NCI-H1694 treated with DMSO at 0.1 percent for 48 hours (cell line): ENCODE results near the gene GRAMD2A.

Experiments
- DNase-seq: peaks from one replicate; lab custom pipeline; 2025; lab: John Stamatoyannopoulos, UW

GRAMD2A gene

DNA sequence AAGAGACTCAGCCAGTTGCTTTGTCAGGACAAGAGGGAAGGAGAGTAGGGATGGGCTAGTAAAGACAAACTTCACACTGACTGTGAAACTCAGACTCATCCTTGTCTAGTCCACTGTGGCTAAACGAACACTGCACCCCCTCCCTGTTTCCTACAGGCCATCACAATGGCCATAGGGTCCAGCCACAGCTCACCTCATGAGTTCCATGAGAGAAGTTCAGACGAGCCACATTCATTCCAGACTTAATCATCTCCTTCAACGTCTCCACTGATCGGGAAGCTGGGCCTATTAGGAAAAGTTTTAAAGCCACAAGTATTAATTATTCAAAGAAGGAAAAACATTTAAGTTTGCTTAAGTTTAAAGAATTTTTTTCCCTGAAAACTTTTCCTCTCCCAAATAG is 19.6 kb upstream of the GRAMD2A start:
- no peak for DNase-seq

DNA sequence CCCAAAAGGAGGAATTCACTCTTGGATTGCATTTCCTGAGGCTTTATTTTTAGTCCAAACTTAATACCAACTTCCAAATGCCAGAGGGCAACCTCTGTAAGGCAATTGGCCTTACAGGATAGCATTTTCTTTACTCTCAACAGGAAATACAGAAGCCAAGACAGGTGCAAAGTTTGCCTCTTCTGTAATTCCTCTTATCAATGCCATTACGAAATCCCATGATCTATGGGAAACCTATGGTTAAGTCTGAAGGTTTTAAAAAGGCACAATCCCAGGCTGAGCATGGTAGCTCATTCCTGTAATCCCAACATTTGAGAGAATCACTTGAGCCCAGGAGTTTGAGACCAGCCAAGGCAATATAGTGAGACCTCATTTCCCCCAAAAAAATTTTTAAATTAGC is 18.5 kb upstream of the GRAMD2A start:
- DNase-seq, result no peak

DNA sequence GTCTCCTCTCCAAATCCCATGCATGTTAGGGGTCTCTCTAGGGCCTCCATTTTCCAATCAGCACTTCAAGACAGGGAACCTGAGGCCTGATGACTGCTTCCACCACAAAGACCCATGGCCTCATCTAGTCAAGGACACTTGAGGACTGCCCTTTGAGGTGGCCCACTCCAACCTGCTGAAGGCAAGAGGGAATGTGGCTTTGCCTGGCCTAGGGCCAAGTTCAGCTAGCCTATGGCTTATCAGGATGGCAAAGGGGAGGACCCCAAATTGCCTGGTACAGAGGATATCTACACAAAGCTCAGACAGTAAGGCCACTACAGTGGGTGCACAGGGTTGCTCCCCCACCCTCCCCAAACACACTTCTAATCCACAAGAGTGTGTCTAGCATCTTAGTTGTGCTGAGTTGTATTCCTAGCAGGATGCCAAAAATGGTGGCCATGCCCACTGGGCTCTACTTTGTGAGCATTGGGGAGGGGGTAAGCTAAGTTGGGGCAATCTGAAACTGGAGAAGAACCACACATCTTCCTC is 10.0 kb upstream of the GRAMD2A start:
- DNase-seq, result no peak

DNA sequence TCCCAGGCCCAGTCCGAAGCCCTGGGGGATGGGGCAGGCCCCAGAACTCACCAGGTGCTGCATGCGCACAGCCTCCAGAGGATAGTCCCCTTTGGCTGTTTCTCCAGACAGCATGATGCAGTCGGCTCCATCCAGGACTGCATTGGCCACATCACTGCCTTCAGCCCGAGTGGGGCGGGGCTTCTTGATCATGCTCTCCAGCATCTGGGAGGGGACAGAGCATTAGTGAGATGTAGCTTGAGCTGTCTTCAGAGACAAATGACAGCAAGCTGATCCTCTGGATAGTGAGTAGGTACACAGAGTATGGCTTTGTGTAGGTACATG is 9.1 kb upstream of the GRAMD2A start:
- no peak for DNase-seq

DNA sequence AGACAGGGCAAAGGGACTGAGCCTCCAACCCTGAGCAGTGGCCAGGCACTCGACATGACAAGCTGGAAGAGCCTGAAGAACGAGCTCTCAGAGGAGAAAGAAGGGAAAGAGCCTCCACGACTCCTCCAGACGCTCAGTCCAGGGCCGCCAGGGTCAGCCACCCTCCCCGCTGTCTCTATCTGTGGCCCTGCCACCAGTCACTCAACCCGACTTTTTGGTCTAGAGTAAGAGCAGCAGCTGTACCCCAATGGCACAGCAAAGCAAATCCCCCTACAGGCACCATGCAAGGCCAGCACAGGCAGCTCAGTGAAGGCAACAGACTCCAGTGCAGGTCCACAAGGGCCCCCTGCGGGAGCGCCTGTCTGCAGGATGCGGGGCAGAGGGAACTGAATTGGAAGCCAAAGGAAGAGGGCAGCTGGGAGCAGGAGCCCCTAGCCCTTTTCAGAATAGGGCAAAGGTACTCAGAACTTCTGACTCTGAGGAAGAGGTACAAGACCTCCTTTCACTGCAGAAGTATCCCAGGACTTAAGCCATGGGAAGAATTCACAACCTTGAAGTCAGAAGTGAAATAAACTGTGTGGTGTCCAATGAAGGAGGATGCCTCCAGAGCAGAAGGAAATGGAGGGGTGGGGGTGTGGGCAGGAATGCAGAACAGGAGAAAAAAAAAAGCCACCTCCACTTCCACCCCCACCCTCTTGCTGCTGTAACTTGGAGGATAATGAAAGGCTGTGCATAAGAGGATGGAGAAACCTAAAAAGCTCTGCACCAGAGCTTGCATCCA is 8.5 kb upstream of the GRAMD2A start:
- DNase-seq, result no peak

DNA sequence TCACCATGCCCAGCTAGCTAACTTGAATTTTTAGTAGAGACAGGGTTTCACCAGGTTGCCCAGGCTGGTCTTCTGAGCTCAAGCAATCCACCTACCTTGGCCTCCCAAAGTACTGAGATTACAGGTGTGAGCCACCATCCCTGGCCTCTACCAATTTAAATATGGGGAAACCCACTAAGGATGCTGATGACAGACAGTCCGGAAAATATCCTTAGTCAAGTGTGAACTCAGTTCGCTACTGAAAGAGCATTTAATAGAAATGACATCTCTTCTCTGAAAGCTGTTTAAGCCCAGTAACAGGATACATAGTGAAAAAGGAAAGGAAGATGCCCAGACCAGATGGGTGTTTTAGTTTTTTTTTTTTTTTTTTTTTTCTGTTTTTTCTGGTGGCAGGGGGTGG is 7.7 kb upstream of the GRAMD2A start:
- no peak for DNase-seq

DNA sequence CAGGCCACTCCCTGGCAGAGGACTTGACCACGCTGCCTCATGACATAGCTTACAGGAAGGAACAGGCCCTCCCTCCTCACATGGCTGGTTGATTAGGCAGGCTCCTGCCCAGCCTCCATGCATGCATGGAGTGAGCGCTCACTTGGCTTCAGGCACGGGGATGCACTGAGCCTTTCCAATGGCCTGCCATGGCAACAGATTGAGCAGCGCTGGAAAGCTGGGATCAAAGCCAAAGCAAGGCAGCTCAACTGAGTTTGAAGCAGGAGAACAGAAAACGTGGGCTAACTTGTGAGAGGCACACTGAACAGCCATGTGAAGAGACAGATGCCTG is 5.9 kb upstream of the GRAMD2A start:
- DNase-seq, result peak; percentile 91

DNA sequence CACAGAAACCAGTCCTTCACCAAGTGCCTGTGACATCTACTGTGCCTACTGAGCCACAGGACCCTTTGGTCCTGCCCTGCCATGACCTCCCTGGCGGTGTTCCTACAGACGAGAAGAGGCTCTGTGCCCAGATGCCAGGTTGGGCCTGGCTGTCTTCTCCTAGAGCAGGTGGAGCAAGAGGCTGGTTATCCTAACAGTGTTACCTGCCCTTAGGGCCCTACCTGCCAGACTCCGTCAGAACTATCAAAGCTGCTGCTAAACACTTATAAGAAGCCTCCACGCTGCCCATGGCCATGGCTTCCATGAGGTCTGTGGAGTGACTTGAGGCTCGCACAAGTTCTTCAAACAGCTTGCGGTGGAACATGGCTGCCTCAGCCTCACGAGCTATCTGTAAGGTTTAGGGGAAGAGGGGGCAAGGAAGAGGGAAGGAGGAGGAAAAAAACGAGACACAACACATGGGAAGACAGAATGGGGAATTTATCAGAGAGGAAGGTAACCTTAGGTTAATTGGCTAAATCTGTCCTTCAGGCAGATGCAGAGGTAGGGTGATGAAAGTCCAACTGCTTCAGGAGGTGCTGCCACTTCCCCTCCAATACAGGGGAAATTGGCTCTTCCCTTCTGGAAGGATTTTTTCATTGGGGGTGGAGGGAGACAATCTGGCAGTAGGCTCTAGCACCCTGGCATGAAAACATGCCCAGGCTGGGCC is 5.4 kb upstream of the GRAMD2A start:
- DNase-seq, result no peak

DNA sequence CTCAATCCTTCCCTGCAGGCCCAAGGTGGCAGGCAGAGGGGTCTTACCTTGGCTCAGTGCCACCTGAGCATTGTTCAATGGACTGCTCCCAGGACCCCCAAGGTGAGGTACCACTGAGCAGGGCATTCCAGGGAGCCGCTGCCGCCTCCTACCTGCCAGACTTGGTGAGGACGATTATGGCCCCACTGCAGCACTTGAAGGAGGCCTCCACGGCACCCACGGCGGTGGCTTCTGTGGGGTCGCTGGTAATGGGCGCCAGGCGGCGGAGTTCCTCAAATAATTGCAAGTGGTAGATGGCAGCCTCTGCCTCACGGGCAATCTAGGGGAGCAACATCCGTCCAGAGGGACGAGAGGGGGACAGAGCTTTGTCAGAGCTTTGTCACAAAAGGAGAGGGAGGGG is 4.7 kb upstream of the GRAMD2A start:
- DNase-seq, result no peak

DNA sequence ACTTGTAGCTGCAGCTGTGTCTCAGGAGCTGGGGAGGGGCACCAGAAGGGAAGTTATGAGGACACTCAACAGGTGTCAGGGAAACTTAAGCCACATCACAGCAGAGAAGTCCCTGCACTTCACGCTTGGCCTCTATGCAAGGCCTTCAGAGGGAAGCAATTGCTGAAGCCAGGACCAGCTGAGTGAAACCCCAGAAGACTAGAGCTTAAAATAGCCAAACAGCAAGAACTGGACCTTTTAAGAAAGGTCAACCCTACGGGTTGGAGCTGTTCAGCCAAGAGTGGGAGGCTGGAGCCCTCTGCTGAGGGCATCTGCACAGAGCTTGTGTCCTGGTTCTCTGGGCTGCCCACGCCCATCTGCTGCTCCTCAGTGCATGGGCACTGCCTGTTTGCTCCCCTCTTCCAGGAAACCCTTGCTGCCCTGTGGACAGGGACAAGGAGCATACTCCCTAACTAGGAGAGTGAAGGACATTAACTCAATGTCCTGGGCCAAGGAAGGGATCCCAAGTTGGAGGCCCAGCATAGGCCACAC is 3.9 kb upstream of the GRAMD2A start:
- DNase-seq, result no peak

DNA sequence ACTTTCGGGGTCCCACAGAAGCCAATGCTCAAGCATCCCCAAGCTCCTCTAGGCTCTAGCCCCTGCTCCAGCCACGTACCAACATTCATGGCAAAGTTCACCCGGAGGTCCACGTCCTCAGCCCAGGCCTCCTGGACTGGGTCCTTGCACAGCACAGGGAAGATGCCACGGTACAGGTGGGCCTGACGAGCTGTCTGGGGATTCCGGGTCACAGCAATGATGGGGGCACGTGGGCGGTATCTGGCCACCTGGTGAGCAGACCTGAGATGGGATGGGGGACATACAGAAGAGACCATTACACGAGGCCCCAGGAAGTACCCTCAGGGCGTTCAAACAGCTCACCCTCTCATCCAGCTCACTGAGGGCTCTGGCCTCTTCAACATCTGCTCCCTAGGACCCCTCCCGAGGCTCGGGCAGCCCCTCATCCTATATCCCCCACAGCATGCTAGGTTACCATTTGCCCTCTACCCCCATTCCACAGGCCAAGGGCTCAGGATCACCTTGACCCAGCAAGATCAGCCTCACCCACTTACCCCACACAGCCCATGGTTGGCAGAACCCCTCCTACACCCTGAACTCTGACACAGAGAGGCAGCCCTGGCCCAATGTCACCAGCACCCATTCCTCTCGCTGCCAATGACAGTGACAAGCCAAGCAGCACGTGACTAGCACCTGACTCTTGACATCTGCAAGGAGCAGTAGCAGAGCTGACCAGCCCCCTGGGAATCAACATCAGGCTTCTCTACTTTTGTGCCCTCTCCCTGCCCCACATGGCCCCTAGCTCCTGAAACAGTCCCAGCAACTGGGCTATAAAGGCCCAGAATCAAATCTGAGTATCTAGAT is 3.0 kb upstream of the GRAMD2A start:
- DNase-seq, result no peak

DNA sequence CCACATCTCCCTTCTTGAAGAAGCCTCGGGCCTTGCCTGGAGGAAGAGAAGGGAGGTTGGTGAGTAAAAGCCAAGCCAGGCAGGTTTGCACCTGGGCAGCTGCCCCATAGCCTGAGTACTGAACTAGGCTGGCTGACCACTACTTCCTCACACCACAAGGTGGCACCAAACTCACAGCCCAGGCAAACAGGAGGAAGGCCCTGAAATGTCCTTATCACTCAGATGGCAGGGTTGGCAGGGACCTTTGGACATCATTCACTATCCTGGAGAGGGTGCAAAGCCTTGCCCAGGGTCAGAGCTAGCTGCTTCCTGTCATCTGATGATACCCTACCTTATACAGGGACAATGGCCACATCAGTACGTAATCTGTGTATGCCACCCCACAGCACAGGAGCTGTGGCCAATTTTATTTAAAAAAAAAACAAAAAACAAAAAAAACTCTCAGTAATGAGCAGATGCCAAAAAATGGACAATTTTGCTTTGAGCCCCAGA is 2.2 kb upstream of the GRAMD2A start:
- peak; percentile 4 for DNase-seq

DNA sequence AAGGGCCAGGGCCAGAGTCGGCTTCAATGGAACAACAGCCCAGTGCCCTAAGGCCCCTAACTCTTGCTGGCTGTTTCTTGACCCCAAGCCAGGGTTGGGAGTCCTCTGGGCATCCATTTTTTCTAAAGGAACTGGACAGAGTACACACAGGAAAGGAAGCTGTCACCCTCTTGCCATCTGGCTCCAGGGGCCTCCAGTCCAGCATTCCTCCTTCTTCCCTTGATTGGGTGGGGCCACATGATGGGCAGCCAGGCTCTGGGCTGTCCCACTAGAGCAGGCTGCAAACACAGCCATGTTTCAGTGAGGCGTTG is 1.6 kb upstream of the GRAMD2A start:
- DNase-seq, result no peak

DNA sequence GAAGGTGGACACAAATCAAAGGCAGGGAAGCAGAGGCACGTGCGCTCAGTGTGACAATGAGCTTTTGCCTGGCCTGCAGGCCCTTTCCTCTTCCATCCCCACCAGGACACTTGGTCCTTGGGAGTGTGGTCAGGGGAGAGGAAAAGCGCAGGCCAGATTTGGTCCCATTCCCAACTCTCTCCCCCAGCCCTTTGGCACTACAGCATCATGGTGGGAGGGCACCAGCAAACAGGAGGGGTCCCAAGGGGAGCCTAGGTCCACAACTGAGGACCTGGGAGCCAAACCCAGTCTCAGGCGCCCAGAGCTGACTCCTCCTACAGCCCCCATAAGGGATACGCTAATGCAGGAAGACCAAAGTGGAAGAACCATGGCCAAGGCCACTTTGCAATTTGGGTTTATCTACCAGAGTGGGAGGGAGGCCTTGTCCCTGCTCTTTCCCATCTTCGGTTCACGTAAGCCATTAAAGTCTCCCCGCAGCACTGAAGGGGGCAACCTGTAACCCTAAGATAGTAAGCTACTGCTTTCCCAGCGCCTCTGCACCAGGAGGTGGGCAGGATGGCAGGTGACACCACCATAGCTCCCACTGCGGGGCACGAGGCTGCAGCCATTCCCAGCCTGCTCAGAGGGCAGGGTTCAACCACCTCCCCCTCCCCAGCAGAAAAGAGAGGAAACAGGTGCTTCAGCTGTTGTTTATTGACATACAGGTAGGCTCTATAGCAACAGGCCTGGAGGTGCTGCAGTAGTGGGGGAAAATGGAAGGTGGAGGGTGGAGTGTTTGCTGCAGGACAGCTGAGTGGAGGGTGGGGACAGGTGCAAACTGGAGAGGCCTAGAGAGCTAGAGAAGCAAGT is 993 bp upstream of the GRAMD2A start:
- no peak for DNase-seq

DNA sequence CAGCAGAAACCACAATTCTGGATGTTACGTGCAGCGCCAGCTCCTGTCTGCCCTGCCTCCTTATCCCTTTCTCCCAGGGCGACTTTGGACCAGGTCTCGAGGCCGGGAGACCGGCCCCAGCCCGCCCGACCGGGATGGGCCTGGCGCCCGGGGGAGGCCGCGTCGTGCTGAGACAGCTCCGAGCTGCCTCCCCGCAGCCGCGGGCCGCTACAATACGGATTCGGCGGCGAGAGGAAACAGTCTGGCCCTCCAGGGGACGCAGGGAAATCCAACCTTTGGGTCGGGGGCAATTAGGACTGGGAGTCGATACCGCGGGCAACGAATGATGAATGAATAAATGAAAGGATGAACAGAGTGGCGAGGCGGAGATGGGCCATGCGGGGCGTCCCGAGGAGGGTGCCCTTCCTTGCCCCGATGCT is 537 bp downstream of the GRAMD2A start:
- no peak for DNase-seq

DNA sequence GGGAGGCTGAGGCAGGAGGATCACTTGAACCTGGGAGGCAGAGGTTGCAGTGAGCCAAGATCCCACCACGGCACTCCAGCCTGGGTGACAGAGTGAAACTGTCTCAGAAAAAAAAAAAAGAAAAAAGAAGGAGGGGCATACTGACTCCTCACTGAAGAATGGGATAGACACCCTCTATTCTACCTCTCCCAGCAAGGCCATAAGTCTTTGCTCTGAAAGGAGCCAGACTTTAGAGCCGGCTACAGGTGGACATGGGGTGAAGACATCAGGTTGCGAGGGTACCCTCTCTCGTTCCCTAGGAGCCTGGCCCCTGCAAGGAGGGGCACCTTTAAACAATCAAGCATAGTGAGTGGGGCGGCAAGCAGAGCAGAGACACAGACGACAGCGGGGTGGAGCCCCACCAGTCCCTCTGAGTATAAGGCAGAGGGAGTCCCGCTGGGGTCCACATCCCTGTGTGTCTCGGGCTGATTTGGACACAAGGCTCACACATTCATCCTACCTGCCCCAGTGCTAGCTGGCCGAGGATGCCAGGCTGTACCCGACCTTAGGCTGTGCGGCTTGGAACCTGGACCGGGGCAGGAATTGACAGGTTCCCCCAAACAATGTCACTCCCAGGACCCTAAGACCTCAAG is 1.1 kb downstream of the GRAMD2A start:
- no peak for DNase-seq

DNA sequence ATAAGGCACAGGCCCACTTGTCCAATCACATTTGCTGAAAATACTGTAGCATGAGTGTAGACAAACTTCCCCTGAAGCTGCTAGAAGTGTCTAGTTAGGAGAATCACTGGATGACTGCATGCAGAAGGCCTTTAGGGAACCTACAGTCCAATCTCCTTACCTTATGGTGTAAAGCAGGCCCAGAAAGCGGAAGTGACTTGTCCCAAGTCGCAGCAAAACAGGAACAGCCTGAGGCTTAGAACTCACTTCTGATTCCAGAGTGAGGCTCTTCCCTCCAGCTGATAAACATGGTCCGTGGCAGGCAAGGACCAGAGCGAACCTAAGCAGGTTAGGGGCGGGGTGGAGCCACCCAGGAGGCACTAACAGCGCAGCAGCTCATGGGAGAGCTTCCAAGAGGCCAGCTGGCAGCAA is 2.5 kb downstream of the GRAMD2A start:
- no peak for DNase-seq

DNA sequence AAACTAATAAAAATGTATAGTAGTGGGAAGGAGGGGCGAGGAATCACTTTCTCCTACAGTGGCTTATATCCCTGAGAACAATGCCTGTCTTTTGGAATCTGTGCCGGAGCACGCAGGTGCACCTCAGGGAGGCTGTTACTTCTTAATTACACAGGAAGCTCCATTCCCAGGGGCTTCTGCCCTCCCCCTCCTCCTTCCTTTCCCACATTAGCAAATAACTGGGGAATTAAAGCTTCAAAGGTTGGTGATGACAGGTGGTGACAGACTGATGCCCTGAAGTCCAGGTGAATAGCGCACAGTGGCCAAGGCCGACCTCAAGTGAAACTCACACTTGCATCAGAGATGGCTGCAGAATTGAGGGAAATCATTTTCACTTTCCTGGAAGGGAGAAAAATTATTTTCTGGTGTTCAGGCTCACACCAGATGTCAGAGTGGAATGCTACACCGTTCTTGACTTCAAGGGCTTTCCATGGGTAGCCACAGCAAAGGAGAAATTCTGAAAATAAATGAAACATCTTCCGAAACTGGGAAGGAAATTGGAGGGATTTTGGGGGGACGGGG is 3.7 kb downstream of the GRAMD2A start:
- DNase-seq, result no peak

DNA sequence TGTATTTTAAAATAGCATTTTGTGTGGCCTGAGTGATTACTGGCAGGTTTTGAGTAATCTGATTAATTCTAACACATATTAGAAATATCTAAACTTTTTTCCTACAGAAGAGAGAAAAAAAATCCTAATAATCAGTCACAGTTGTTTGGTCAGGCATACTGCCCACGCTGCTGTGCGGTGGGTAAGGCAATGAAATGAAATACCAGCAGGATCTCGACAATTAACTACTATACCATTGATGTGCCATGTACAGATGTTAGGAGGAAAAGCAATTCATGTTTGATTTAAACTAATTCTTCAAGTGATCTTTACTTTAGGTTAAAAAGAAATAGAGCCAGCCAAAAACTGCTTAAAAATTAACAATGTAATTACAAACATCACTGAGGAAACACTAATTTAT is 5.2 kb downstream of the GRAMD2A start:
- no peak for DNase-seq

DNA sequence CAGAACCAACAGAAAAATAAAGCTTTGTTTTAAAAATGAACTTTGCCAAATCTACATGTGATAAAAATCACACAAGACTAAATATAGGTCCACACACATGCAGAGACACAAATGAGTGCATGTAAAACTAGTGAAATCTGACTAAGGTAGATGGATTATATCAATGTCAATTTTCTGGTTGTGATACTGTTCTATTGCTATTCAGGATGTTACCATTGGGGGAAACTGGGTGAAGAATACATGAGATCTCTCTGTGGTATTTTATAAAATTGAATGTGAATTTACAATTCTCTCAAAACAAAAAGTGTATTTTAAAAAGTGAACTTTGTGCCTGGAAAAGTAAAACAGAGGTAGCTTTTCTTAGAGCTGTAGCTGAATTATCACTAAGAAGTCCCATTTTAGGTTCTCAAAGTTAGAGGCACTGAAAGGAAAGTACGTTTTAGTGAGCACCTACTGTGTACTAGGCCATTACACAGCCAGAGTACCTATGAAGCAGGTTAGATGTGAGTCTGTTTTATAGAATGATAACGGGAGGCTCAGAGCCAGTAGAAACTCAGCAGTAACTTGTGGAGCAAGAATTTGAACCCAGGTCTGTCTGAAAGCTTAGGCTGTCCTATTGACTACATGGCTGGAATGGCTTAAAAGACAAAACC is 8.2 kb downstream of the GRAMD2A start:
- no peak for DNase-seq
